HS-5 (cell line): ENCODE results near the gene PACRGL.
"Not testable (repeated sequence)": the region's sequence is repeated elsewhere in the genome, so short reads cannot be mapped to it uniquely, and the experiment has no call there.

ENCODE experiments used
- DNase-seq: peaks from one replicate; pipeline ENCODE4 v3.0.0-alpha.2; 2012; ENCODE audit warnings: low read depth

The PACRGL gene

GRCh38 chr4:20723463-20723862 lies 23.2 kb downstream of the PACRGL start:
- no peak for DNase-seq

DNA sequence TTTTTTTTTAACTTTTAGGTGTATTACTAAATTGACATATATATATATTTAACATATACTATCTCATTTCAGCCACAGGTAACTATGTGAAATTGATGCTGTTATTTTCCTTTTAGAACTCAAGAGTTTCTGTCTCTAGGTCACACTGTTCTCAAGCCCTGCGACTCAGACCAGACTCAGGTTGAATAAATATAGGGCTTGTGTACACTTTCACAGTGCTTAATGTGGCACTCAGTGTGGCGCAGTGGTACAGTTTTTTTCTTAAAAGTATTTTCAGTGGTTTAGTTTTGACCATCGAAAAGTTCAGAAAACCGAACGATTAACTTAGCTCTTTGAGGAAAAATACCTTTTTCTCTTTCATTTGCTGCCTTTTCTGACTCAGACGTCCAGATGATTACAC lies 24.7 kb downstream of the PACRGL start:
- no peak for DNase-seq

DNA sequence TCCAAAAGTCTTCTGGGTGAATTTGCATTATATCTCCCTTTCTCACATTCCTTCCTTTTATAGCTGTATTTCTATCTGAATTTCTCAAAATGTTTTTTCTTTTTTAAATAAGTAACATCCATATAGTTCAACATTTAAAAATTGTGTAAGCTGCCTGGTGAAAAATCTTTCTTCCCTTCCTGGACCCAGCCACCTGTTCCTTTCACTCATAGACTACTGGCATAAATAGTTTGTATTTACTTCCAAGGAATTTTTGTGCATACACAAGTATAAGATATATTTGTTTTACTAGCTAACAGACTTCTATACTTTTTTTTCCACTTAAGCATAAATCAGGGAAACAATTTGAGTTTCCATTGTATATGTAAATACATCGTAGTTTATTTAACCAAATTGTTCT lies 35.7 kb downstream of the PACRGL start:
- no peak for DNase-seq

DNA sequence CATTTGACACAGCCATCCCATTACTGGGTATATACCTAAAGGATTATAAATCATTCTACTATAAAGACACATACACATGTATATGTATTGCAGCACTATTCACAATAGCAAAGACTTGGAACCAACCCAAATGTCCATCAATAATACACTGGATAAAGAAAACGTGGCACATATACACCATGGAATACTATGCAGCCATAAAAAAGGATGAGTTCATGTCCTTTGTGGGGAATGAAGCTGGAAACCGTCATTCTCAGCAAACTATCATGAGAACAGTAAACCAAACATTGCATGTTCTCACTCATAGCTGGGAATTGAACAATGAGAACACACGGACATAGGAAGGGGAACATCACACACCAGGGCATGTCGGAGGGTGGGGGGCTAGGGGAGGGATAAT lies 45.7 kb downstream of the PACRGL start:
- DNase-seq, result not testable (repeated sequence)

GRCh38 chr4:20752641-20753040 lies 52.4 kb downstream of the PACRGL start:
- DNase-seq, result no peak

DNA sequence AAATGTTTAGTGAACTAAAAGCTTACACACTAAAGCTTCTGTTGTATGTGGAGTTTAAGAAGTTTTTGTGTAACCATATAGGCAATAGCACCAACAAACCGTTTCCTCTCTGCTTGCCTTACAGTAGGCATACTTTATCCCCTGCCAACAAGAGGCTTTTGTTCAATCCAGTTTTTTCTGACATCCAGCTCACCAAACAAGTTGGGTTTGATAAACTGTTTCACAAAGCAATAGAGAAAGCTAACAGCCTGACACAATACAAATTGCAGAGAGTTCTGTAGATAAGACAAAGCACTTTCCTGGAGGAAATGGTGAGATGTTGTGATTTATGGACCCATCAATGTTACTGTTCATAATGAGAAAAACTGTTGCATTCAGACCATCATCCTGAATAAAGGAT lies 53.8 kb downstream of the PACRGL start:
- DNase-seq, result no peak

GRCh38 chr4:20760053-20760452 lies 59.8 kb downstream of the PACRGL start:
- DNase-seq, result no peak

- no peak for DNase-seq
Measured at GRCh38 chr4:20761382-20761781, 61.1 kb downstream of the PACRGL start.

DNA sequence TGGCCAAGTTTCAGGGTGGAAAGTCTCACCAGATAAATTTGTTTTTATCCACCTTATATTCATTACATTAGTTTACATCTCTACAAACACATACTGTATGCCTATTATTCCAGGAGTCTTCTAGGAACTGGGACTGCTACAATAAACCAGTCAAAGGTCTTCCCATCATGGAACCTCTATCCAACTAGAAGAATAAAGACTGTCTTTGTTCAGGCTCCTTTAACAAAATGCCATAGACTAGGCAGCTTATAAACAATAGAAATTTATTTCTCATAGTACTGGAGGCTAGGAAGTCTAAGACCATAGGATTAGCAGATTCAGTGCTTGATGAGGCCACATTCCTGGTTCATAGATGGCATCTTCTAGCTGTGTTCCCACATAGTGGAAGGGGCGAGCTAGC lies 61.6 kb downstream of the PACRGL start:
- no peak for DNase-seq

DNA sequence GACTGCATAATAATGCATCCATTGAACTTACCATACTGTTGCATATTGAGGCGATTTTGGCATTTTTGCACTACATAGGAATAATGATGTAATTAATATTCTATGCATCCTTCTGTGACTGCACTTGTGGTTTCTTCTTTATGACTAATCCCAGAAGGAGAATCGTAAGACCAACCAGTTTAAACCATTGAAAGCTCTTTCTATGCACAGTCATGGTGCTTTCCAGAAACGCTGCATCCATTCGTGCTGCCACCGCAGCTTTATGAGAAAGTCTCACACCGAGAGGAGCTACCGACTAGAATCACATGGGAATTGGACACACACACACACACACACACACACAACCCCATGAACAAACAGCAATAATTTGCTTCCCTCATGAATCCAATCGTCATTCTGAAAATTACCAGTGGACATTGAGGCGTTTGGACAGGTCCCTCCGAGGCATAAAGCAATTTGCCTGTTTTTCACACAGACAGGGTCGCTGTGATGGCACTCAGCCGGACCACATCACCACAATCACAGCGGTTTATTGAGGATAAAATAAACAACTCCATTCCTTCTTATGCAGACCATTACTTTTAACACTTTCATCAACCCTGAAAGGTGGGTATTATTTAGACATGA lies 64.2 kb downstream of the PACRGL start:
- no peak for DNase-seq

DNA sequence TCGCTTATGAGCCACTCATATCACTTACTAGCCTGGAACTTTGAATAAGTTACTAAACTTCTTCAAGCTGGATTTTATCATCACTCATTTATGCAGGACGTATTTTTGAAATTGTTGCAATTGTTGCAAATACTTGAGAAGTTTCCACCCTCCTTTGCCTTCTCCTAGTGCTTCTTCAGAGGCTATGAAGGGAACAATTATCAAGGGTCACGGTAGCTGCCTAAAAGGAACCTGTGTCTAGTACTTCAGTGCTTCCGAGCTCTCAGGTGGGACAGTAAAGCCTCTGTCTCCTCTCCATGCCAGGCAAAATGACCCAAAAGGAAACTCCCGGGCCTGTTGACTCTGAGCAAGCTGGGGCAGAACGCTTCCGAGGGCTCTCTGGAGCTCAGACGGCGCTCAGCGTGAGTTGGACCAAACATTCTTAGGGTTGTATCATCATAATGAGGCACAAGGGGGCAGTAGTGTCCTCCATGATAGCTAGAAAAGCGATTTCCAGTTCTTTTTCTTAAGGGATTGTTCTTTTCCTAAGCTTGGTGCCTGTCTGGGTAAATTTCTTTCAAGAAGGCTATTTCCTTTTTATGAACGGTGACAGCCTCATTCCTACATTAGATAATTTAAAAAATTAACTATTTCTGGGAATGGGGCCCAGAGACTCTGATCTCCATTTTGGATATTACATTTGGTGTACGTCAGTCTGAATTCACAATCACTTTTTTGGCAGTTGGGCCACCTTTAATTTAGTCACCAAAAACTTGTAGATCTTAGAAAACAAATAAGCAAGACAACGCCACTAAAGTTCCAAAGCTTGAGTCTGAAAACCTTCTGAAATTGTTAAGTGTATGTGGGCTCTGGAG lies 73.1 kb downstream of the PACRGL start:
- peak; percentile 13 for DNase-seq

- no peak for DNase-seq
Measured at GRCh38 chr4:20778896-20779295, 78.6 kb downstream of the PACRGL start.

- DNase-seq, result not testable (repeated sequence)
Measured at GRCh38 chr4:20783134-20783533, 82.9 kb downstream of the PACRGL start.

DNA sequence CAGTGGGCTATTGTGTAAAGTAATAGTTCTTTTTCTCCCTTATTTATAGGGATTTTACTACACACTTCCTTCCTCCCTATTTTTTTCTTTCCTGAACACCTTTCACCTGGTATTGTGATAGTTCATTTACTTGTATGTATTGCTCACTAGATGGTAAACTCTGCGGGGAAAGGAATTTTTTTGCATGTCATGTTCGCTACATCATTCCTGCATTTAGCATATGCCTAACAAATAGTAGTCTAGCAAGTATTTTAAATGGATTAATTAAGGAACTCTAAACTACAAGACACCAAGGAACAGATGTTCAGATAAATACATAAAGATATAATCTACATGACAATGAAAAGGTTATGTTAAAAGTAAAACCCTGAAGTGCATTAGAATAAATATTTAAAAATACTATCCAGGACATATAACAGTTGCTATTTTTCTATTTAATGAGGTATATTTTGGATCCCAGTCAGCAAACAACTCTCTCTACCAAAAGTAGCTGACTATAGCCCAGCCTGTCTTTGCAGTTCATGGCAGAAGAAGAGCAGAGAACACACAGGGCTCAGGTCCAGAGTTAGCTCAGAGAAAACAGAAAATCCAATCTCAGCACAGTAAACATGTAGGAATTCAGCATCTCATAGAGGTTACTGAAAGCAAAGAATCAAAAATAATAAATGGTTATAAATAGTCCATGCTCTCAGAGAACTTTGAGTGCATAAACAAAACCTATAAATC lies 87.8 kb downstream of the PACRGL start:
- DNase-seq, result no peak
